ENCODE results near the gene CDCA3.
A peak's percentile ranks its signal among the peaks of the same experiment; 100 is the strongest.

CDCA3 gene

DNA sequence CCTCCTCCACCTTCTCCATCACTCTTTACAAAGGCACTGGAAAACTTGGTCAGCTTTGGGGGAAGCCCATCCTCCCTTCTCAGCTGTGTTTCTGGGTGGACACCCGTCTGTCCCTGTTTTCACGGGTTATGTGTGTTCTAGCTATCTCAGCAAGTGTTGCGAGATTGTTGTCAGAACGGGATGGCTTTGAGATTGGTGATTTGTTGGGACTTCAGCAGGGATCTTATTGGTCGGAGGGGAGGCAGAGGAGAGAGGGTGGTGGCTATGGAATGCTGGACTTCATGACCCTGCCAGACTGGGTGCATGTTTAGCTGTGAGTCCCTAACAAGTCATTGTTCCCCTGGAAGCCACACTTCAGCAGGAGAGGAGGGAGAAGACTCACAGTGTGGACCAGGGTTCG, 3.0 kb upstream of the CDCA3 start:
- no peak for DNase-seq (ENCODE audit: low read depth in 1 of 2, low spot score in 1 of 2)
- no peak for TF ChIP-seq JUND (IDR thresholded peaks at IDR 0.05; ENCODE audit: low read depth)
- in situ Hi-C loops (cut with HindIII; ENCODE audit: low pct_unique_long_range_greater_than_20kb, low sequenced_read_pairs), result no loop called here

DNA sequence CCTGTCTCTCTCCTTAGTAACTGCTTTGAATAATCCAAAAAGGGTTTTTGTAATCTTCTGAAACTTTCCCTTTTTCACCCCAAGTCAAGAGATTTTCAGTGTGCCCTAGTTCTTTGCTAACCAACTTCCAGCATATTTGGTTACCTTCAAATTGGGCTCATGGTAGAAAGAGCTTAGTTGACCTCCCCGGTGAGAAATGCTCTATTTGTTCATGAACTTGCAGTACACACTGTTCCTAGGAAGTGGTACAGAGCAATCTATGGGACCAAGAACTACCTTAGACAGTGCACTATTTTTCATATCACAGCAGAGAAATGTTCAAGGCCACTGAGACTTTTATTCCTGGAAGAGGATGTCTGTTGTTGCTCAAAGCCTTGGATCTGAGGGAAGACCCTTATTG, 2.5 kb upstream of the CDCA3 start:
- in situ Hi-C loops (cut with HindIII; ENCODE audit: low pct_unique_long_range_greater_than_20kb, low sequenced_read_pairs), result no loop called here
- no peak for TF ChIP-seq JUND (IDR thresholded peaks at IDR 0.05; ENCODE audit: low read depth)
- DNase-seq (ENCODE audit: low read depth in 1 of 2, low spot score in 1 of 2), result no peak

DNA sequence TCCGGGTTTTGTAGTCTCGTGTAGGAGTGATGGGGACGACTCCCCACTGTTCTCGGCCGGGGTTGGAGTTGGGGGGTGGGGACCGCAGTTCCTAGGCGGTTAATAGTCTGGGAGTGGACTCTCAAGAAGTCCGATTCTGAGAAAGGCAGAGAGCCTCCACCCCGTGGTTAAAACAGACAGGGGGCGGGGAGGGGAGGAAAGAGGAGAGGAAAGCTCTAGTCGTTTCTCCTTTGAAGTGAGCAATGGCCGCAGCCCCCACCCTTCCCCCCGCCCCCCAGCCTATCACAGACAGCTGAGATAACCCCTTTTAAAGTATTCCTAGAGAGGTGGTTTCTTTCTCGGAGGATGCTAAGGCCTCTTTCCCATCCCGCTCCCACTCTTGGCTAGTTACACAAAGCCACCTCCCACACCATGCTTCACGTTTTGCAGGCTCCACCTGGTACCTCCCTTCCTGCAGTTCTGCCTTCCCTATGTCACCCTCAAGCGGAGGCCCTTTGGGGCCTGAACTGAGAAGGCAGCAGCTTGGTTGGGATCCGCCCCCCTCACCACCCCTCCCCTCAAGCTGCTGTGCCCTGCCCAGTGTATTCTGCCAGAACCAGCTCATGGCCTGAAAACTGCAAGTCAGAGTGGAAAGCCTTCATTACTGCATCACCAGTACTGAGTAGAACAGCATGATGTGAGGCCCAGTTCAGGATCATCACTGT, 1.7 kb upstream of the CDCA3 start:
- in situ Hi-C loops (cut with HindIII; ENCODE audit: low pct_unique_long_range_greater_than_20kb, low sequenced_read_pairs), result no loop called here
- peak in 1 of 2 experiments; percentile 39 for DNase-seq (ENCODE audit: low read depth in 1 of 2, low spot score in 1 of 2)
- TF ChIP-seq JUND (IDR thresholded peaks at IDR 0.05; ENCODE audit: low read depth), result no peak

DNA sequence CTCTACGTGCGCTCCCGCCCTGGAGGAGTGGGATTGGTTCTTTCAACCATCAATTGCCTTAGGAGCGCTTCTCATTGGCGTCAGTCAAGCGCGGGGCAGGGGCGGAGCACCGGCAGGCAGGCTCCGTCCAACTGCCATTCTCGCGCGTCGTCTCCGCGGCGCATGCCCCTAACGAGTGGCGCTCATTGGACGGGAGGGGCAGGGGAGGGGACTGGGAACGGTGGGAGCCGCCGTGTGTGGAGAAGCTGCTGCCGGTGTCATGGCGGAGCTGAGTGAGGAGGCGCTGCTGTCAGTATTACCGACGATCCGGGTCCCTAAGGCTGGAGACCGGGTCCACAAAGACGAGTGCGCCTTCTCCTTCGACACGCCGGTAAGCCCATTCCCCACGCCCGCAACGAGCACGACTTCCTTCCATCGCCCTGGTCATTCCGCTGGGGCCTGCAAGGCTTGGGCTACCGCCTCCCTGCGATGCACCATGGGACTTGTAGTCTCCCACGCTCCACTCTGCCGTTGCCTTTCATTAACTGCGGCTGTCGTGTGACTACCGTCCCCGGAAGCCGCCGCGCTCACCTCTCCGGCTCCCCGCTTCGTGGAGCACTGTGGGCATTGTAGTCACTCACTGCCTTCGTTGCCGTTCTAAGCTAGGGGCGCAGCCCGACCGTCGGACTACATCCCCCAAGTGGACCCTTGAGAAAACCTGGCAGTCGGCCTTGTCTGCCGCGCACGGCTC, 1.0 kb upstream of the CDCA3 start, which contains the start of gene USP5:
TSS of gene USP5 (plus strand) at position 230 of the 730 bp plus-strand sequence. CDS start at position 260, 30 bp downstream.
- TF ChIP-seq JUND (IDR thresholded peaks at IDR 0.05; ENCODE audit: low read depth), result no peak
- DNase-seq (ENCODE audit: low read depth in 1 of 2, low spot score in 1 of 2), result peak; percentile 58 to 96
- in situ Hi-C loops (cut with HindIII; ENCODE audit: low pct_unique_long_range_greater_than_20kb, low sequenced_read_pairs), result no loop called here

DNA sequence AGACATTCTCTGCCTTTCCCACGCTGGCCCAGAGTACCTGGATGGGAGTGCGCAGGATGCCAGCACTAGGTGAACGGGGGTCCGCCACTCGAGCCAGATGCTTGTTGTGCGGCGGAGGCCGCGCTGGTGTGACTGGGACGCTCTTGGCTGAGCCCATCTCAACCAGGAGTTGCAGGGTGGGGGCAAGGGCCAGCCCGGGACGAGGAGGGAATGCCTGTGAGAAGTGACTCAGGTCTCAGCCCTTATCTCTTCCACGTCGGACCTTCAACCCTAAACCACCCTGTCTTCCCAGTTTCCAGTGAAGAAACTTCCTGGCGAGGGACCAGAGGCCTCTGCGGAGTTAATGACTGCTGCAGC, 312 bp downstream of the CDCA3 start:
- no peak for DNase-seq (ENCODE audit: low read depth in 1 of 2, low spot score in 1 of 2)
- in situ Hi-C loops (cut with HindIII; ENCODE audit: low pct_unique_long_range_greater_than_20kb, low sequenced_read_pairs), result no loop called here
- TF ChIP-seq JUND (IDR thresholded peaks at IDR 0.05; ENCODE audit: low read depth), result no peak

DNA sequence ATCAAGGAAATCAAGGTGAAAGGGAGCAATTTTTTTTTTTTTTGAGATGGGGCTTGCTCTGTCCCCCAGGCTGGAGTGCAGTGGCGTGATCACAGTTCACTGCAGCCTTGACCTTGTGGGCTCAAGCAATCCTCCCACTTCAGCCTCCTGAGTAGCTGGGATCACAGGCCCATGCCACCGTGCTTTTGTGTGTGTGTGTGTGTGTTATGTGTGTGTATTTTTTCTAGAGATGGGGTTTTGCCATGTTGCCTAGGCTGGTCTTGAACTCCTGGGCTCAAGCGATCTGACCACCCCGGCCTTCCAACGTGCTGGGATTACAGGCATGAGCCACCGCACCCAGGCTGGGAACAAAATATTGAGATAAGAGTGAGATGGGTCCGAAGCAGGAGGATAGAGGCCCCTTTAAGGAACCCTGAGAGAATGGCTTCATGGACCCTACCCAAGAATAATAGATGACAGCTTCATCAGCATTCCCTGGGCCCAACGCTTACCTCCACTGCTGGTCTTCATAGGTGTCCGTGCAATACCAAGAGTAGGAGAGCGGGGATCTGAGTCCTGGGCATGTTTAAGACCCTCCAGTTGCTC, 1.0 kb downstream of the CDCA3 start:
- in situ Hi-C loops (cut with HindIII; ENCODE audit: low pct_unique_long_range_greater_than_20kb, low sequenced_read_pairs), result no loop called here
- no peak for DNase-seq (ENCODE audit: low read depth in 1 of 2, low spot score in 1 of 2)
- no peak for TF ChIP-seq JUND (IDR thresholded peaks at IDR 0.05; ENCODE audit: low read depth)

DNA sequence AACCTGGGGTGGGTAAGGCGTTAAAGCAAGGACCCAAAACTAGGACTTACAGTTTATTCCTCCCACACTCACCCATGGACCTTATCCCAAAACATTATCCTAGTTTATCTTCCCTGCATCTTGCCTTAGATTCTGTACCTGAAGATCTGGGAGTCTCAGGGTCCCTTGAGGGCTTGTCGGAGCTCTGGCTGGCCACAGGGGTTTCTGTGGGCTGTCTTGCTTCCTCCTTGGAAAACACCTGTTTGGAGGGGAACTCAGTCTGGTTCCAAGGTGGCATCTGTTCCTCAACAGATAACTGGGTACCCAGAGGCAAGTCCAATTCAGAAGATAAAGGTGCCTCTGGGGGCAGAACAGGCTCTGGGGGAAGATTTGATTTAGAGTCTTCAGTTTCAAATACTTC, 1.7 kb downstream of the CDCA3 start:
- in situ Hi-C loops (cut with HindIII; ENCODE audit: low pct_unique_long_range_greater_than_20kb, low sequenced_read_pairs), result no loop called here
- no peak for TF ChIP-seq JUND (IDR thresholded peaks at IDR 0.05; ENCODE audit: low read depth)
- no peak for DNase-seq (ENCODE audit: low read depth in 1 of 2, low spot score in 1 of 2)

DNA sequence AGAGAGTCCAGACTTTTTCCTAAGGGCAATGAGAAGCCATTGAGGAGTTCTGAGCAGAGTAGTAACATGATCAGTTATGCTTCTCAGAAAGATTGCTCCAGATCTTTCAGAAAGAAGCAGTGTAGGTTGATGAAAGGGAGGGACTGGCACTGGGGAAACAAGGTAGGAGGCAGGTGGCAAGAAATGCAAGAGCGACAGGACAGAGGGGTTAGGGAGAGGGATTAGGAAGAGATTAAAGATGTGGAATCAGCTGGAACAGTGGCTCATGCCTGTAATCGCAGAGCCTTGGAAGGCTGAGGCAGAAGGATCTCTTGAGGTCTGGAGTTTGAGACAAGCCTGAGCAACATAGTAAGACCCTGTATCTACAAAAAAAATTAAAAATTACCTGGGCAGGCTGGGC, 3.4 kb downstream of the CDCA3 start:
- TF ChIP-seq JUND (IDR thresholded peaks at IDR 0.05; ENCODE audit: low read depth), result no peak
- in situ Hi-C loops (cut with HindIII; ENCODE audit: low pct_unique_long_range_greater_than_20kb, low sequenced_read_pairs), result no loop called here
- no peak for DNase-seq (ENCODE audit: low read depth in 1 of 2, low spot score in 1 of 2)

DNA sequence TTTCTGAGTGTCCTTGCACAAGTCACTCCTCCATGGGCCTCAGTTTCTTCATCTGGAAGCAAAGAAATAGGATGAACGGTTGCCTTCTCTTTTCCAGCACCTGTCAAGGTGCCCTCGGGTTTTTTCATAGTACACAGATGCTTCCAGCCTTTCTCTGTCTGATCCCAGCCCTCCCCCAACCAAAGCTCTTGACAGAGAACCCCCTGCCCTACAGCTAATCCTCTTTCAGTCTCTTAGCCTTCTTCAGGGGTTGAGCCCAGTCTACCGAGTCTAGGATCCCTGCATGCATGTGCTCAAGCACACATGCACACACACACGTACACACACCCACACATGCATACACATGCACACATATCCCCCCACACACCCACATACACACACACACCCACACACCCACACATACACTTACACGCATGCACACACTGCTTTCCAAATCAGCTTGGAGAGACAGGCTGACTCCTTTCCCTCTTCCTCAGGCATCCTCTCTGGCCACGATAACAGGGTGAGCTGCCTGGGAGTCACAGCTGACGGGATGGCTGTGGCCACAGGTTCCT, 4.7 kb downstream of the CDCA3 start:
- no peak for TF ChIP-seq JUND (IDR thresholded peaks at IDR 0.05; ENCODE audit: low read depth)
- no peak for DNase-seq (ENCODE audit: low read depth in 1 of 2, low spot score in 1 of 2)
- in situ Hi-C loops (cut with HindIII; ENCODE audit: low pct_unique_long_range_greater_than_20kb, low sequenced_read_pairs), result no loop called here

DNA sequence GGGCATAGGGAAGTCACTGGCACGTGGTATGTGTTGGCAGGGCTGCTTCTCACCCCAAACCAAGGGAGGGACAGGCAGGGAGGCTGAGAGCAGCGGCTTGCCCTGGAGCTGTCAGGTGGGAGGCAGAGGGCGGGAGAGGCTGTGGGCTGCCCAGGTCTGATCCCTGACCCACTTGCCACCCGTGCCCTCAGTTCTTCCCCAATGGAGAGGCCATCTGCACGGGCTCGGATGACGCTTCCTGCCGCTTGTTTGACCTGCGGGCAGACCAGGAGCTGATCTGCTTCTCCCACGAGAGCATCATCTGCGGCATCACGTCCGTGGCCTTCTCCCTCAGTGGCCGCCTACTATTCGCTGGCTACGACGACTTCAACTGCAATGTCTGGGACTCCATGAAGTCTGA, 5.7 kb downstream of the CDCA3 start:
- TF ChIP-seq JUND (IDR thresholded peaks at IDR 0.05; ENCODE audit: low read depth), result no peak
- in situ Hi-C loops (cut with HindIII; ENCODE audit: low pct_unique_long_range_greater_than_20kb, low sequenced_read_pairs), result no loop called here
- DNase-seq (ENCODE audit: low read depth in 1 of 2, low spot score in 1 of 2), result no peak

DNA sequence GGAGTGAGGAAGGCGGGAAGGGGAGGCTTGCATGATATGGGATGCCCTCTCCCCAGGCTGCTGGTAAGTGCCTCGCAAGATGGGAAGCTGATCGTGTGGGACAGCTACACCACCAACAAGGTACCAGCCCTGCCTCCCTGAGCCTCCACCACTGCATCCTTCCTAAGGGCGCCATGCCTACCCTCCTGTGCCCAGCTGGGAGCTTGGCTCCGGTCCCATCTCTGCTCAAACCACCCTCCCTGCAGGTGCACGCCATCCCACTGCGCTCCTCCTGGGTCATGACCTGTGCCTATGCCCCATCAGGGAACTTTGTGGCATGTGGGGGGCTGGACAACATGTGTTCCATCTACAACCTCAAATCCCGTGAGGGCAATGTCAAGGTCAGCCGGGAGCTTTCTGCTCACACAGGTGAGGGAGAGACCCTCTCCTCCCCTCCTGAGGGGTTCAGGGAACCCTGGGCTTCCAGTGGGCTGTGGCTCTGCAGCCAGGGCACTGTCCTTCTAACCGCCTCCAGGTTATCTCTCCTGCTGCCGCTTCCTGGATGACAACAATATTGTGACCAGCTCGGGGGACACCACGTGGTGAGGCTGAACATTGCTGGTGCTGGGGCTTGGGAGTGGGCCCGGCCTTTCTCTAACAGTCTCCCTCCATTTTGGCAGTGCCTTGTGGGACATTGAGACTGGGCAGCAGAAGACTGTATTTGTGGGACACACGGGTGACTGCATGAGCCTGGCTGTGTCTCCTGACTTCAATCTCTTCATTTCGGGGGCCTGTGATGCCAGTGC, 7.8 kb downstream of the CDCA3 start:
- in situ Hi-C loops (cut with HindIII; ENCODE audit: low pct_unique_long_range_greater_than_20kb, low sequenced_read_pairs), result no loop called here
- no peak for TF ChIP-seq JUND (IDR thresholded peaks at IDR 0.05; ENCODE audit: low read depth)
- DNase-seq (ENCODE audit: low read depth in 1 of 2, low spot score in 1 of 2), result no peak

DNA sequence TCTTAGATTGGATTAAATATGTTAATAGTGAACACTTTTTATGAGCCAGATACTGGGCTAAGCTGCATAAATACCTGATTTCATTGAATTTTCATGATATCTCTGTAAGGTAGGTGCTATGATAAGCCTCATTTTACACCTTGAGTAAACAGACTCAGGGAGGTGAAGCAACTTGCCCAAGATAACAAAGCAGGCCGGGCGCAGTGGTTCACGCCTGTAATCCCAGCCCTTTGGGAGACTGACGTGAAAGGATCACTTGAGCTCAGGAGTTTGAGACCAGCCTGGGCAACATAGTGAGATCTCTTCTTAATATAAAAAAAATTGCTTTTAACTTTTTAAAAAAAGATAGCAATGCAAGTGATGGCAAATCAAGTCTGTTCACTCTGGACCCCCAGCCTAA, 9.0 kb downstream of the CDCA3 start:
- no peak for TF ChIP-seq JUND (IDR thresholded peaks at IDR 0.05; ENCODE audit: low read depth)
- DNase-seq (ENCODE audit: low read depth in 1 of 2, low spot score in 1 of 2), result no peak
- in situ Hi-C loops (cut with HindIII; ENCODE audit: low pct_unique_long_range_greater_than_20kb, low sequenced_read_pairs), result no loop called here
